HG03571 (cell line): ENCODE measurements around the gene DLGAP4.

ENCODE experiments used
- ATAC-seq: cut with Tn5 transposase; IDR thresholded peaks from one replicate; pipeline ENCODE4 v1.9.1; 2021; ENCODE audit not compliant: unreplicated experiment

Gene DLGAP4

GRCh38 chr20:36330091-36330490 is 24.0 kb downstream of the DLGAP4 start:
- no peak for ATAC-seq

DNA sequence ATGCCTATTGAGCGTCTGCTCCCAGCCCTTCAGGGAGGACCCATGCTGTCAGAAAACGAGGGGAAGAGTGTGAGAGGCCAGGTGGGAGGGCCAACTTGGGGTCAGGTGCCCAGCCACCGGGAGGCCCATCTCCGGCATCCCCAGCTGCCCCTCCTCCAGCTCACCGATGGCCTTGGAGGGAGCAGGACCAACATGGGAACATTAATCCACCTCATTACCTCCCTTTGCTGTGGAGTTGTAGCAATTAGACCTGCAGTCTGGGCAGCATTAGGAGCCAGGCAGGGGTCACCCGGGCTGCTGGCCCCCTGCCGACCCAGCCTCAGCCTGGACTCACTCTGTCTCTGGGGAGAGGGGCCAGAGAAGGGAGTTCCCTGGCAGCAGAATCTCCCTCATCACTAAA is 25.1 kb downstream of the DLGAP4 start:
- ATAC-seq, result no peak

- no peak for ATAC-seq
Measured at GRCh38 chr20:36333841-36334240, 27.7 kb downstream of the DLGAP4 start.

- ATAC-seq, result no peak
Measured at GRCh38 chr20:36334281-36335205, 28.4 kb downstream of the DLGAP4 start.

DNA sequence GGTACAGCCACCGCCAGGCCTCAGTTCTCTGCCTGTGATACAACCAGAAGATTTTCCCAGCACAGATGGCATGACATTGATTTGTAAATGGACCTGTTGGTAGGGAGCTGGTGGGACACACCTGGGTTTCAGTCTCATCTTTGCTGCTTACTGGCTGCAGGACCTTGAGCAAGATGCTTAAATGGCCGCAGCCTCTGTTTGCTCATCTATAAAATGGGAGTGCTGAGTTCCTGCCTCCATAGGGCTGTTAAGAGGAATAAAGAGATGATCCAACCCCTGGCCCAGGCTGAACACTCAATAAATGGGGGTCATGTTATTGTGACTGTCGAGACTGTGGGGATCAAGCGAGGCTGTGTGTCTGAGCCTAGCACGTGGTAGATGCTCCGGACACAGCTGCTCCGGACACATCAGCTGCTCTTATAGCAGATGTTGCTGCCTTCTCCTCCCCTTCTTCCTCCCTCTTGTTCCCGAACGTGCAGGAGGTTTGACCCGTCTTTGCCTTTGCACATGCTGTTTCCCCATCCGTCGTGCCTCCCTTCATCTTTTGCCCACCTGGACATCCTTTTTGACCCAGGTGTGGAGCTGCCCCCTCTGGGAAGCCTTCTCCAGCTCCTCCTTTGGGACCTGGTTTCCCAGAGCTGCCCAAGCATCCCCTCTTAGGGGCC is 29.2 kb downstream of the DLGAP4 start:
- ATAC-seq, result no peak

- no peak for ATAC-seq
Measured at GRCh38 chr20:36336204-36336603, 30.1 kb downstream of the DLGAP4 start.

- no peak for ATAC-seq
Measured at GRCh38 chr20:36336954-36337704, 31.0 kb downstream of the DLGAP4 start.

DNA sequence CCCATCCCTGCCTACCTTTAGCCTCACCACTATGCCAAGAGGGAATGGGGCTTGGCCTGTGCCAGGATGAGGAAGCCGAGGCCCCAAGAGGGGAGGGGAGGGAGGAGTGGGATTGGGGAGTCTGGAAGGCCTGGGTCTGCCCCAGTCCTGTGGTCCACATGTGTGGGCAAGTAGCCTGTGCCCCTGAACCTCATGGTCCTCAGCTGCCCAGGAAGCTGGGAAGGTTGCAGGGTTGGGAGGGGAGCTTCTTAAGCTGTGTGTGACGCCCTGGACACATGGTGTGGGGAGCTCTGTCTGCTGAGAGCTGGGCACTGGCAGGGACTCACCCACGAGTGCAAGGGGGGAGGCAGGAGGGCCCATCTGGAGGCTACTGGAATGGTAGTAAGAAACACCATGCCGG is 31.7 kb downstream of the DLGAP4 start:
- ATAC-seq, result no peak

DNA sequence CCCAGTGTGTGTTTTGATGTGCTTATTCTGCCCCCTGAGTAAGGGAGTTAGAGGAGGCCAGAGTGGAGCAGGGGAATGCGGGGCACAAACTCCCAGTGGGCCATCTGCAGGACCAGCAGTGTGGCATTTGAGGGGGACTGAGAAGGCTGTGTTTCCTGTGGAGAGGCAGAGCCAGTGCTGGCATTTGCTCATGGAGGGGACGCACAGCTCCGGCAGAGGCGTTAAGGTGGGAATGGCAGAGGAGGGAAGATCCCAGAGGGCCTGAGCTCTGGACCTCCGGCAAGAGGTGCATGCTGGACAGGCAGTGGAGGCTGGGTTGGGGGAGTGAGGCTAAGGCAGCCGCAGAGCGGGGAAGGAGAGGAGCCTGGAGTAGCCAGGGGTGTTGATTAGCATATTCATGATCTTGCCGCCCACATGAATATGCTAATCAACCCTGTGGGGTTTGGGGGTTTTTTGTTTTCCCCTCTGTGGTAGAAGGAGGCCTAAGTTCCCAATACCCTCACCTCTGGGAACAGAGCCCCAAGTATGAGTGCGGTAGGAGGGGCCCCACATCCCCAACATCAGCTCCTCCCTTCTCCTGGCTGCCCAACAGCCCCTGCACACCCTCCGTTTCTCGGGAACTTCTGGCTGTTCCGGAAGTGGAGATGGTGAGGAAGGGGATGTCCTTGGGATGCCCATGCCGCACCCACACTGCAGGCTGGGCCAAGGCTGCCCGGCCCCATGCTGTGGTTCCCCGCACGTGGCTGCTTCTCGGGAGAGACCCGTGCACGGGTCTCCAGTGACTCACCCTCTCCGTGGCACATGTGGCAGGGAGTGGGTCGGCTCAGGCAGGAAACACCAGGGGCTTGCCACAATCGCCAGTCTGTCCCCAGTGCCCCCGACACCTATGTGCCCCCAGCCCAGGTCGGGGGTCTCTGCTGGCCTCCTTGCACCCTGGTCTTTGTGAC is 33.8 kb downstream of the DLGAP4 start:
- ATAC-seq, result no peak

- no peak for ATAC-seq
Measured at GRCh38 chr20:36340593-36340990, 34.5 kb downstream of the DLGAP4 start.

DNA sequence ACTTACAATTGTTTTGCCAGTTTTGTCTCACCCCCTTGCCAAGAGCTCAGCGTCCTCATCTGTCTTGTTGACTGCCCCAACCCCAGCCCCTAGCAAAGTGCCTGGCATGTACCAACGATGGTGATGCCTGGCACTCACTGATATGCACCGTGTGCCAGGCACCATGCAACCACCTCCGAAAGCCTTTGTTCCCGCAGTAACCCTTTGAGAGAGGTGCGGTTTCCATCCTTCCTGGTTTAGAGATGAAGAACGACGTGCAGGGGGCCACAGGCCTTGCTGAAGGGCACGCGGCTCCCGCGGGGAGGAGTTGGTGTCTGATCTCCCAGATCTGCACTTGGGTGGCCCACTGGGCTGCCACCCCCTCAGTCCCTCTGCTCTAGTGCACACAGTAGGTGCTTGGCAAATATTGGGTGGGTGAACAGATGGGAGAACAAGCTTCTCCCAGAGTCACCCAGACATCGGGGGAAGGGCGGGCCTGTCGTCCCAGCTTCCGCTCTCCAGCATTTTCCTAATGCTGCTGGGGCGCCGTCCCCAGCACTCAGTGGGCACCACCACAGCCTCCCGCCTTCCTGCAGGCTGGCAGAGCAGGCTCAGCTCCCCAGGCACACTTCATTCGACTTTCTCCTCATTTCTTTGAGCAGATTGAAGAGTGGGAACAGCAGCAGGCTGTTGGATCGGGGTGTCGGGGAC is 35.3 kb downstream of the DLGAP4 start:
- ATAC-seq, result no peak

GRCh38 chr20:36342331-36343120 is 36.4 kb downstream of the DLGAP4 start:
- no peak for ATAC-seq

DNA sequence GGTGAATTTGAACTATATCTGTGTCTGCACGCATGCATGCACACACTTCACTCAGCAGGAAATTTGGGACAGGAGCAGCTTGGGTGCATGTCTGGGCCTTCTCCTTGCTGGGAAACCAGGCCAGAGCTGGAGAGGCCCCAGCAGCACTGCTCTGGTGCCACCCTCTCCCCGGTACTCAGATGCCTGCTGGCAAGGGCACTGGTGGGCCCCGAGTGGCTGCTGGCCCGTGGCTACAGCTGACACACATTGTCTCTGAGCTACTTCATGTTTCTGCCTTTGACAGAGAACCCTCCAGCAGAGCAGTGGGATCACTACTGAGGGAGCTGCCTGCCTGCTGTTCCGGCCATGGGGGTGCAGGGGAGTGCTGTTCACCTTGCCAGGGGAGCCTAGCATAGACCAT is 37.5 kb downstream of the DLGAP4 start:
- no peak for ATAC-seq

- ATAC-seq, result no peak
Measured at GRCh38 chr20:36344517-36345132, 38.5 kb downstream of the DLGAP4 start.

DNA sequence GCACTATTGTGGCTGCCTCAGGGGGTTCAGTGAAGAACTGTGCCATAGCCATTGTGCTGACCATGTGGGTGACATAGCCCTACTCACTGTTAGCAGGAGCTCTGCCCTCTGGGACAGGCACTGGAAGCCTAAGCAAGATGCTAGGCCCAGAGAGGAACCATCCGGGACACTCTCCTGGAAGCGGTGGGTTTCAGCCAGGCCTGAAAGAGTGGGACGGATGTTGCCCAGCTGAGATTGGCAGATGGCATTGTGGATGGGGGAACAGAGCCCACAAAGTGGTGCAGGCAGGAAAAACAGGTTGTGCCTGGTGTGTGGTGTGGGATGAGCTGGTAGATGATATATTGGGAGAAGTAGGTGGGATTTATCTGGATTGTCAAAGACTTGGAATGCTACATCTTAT is 40.1 kb downstream of the DLGAP4 start:
- no peak for ATAC-seq

- ATAC-seq, result no peak
Measured at GRCh38 chr20:36349384-36350170, 43.4 kb downstream of the DLGAP4 start.

DNA sequence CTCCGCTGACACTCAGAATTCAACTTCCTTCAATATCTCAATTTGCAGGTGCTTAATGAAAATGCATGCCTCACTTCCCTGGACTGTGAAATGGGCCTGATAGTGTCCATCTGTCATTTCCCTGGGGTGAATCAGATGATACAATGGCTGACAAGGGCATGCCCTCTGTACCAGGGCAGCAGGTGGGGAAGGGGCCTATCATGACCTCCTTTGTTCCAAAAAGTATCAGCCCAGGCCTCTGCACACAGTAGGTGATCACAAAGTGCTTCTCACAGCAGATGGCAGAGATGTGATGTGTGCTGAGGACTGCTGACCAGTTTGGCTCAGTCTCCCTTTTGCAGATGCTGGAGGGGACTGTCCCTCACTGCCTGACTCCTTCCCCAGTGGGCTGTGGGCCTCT is 44.3 kb downstream of the DLGAP4 start:
- ATAC-seq, result no peak

DNA sequence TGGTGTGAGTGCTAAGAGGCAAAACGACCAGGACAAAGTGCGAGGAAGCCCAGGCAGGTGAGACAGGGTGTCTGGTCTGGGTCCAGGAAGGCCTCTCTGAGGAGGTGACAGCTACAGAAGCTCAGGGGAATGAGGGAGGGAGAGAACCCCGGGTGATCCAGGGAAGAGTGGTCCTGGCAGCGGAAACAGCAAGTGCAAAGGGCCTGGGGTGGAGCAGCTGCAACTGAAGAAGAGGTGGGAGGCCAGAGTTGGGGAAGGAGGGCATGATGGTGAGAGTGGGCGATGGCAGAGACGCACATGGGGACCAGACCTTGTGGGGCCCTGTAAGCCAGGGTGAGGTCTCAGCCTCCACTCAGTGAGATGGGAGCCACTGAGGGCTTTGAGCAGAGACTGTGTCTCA is 45.8 kb downstream of the DLGAP4 start:
- ATAC-seq, result no peak
